Mucosa of descending colon (tissue), 3 donors: ENCODE data around the gene MEGF6. TPM values are rescaled to one million over a fixed set of nuclear protein-coding genes. Genes with fewer than 3 reads are reported as not detected.

Experiments
- ATAC-seq: fragments of 200-7000 bp; cut with Tn5 transposase; one replicate; pipeline ENCODE4 v1.9.1; 2020; ENCODE audit warnings: mild to moderate bottlenecking, moderate library complexity
- DNase-seq, 3 donors: peaks; one replicate each; pipeline ENCODE4 v3.0.0-alpha.2; 2020
- H3K36me3 ChIP-seq: fragments of 200-600 bp; one replicate; pipeline ENCODE4 v1.8.0; 2021; ENCODE audit warnings: low read depth, mild to moderate bottlenecking
- H3K4me1 ChIP-seq: fragments of 200-600 bp; one replicate; pipeline ENCODE4 v1.8.0; 2021; ENCODE audit warnings: low read depth, mild to moderate bottlenecking
- H3K4me3 ChIP-seq: fragments of 200-600 bp; one replicate; pipeline ENCODE4 v1.8.0; 2021; ENCODE audit warnings: mild to moderate bottlenecking
- H3K9me3 ChIP-seq: fragments of 200-600 bp; one replicate; pipeline ENCODE4 v1.8.0; 2021; ENCODE audit warnings: mild to moderate bottlenecking
- intact Hi-C, 2 donors: fragments of 100-400 bp; cut with DNase I in 1 of 2; cut with micrococcal nuclease in 1 of 2; formaldehyde crosslinking; loops; one replicate each; pipeline versions ENCODE4 v1.11.0 to v1.11.1; 2022; cut with DNase I, micrococcal nuclease
- total RNA-seq, 3 donors: library from RNA; stranded (reverse); fragmentation: NEBNext Ultra II Directional in 2 of 3; extraction: Animal tissue kit (Norgen Biotek cat#: 25700) in 2 of 3; gene quantifications; one replicate each; pipeline versions ENCODE4 v1.2.1 to v1.2.4, GENCODE V29; 2021 to 2023
- TF ChIP-seq, protein P1 (sequence below): fragments of 200-600 bp; IDR thresholded peaks from one replicate; pipeline ENCODE4 v1.8.0; 2022; ENCODE audit warnings: antibody characterized with exemption, mild to moderate bottlenecking
- donor health status: DM: no; HTN: no; CAD: no; lungs with moderate emphysema.
- donor health status: DM: no; HTN: no; CAD: no.
- donor health status: DM: no; HTN: yes; CAD: no.

Gene MEGF6
- total RNA-seq, 3 donors from 2014 or later = 6.2 to 12.2 (median 8.5) TPM

- intact Hi-C loops = no loop called here
- ATAC-seq = no peak
- DNase-seq = no peak
- no peak overlapping the region for H3K4me3 ChIP-seq
- TF ChIP-seq, protein P1, sequence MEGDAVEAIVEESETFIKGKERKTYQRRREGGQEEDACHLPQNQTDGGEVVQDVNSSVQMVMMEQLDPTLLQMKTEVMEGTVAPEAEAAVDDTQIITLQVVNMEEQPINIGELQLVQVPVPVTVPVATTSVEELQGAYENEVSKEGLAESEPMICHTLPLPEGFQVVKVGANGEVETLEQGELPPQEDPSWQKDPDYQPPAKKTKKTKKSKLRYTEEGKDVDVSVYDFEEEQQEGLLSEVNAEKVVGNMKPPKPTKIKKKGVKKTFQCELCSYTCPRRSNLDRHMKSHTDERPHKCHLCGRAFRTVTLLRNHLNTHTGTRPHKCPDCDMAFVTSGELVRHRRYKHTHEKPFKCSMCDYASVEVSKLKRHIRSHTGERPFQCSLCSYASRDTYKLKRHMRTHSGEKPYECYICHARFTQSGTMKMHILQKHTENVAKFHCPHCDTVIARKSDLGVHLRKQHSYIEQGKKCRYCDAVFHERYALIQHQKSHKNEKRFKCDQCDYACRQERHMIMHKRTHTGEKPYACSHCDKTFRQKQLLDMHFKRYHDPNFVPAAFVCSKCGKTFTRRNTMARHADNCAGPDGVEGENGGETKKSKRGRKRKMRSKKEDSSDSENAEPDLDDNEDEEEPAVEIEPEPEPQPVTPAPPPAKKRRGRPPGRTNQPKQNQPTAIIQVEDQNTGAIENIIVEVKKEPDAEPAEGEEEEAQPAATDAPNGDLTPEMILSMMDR = no peak
- H3K4me1 ChIP-seq = peaks cover 5% of the 10 kb centered on the region
- H3K9me3 ChIP-seq = no peaks in the 10 kb centered on the region
- H3K36me3 ChIP-seq = peaks cover 4% of the 10 kb centered on the region
These were observed 135.3 kb downstream of the MEGF6 start for GRCh38 chr1:3475839-3476573.

GRCh38 chr1:3474421-3474820 lies 136.9 kb downstream of the MEGF6 start:
- H3K9me3 ChIP-seq = no peaks in the 10 kb centered on the region
- H3K4me1 ChIP-seq = no peaks in the 10 kb centered on the region
- TF ChIP-seq, protein P1 = no peak
- intact Hi-C loops = no loop called here
- H3K36me3 ChIP-seq = peaks cover 4% of the 10 kb centered on the region
- DNase-seq = no peak
- no peak overlapping the region for H3K4me3 ChIP-seq
- ATAC-seq = no peak

GRCh38 chr1:3474016-3474415 lies 137.3 kb downstream of the MEGF6 start:
- TF ChIP-seq, protein P1 = no peak
- peaks cover 4% of the 10 kb centered on the region for H3K36me3 ChIP-seq
- H3K9me3 ChIP-seq = no peaks in the 10 kb centered on the region
- no peaks in the 10 kb centered on the region for H3K4me1 ChIP-seq
- no peak overlapping the region for H3K4me3 ChIP-seq
- DNase-seq (no peak), ATAC-seq (no peak)
- intact Hi-C loops = no loop called here

GRCh38 chr1:3473381-3473844 lies 137.9 kb downstream of the MEGF6 start:
- H3K4me1 ChIP-seq = no peaks in the 10 kb centered on the region
- TF ChIP-seq, protein P1 = no peak
- DNase-seq = peak in 1 of 3 donors; percentile 11
- peaks cover 4% of the 10 kb centered on the region for H3K36me3 ChIP-seq
- intact Hi-C loops = no loop called here
- H3K9me3 ChIP-seq = no peaks in the 10 kb centered on the region
- no peak overlapping the region for H3K4me3 ChIP-seq
- ATAC-seq = no peak

DNA sequence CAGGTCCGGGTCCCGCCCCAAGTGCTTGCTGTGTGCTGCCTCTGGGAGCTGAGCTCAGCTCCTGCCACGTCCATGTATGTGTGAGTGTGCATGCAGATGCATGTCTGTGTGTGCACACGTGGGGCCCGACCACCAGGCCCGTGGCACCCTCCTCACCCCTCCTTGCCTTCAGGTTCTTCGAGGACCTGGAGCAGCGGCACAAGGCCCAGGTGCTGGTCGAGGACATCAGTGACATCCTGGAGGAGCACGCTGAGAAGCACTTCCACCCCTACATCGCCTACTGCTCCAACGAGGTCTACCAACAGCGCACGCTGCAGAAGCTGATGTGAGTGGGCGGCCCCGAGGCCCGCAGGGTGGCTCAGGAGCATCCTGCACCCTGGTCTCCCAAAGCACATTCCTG lies 138.4 kb downstream of the MEGF6 start:
- Histone ChIP-seq H3K4me3 (no peak overlapping the region), H3K36me3 (peaks cover 4% of the 10 kb centered on the region), H3K4me1 (no peaks in the 10 kb centered on the region), H3K9me3 (no peaks in the 10 kb centered on the region)
- no peak for ATAC-seq
- peak in 1 of 3 donors; percentile 14 for DNase-seq
- TF ChIP-seq, protein P1 = no peak
- intact Hi-C loops = no loop called here
